ENCODE measurements around the gene CLDN1.

Gene CLDN1

GRCh38 chr3:190303884-190304283 is 18.4 kb downstream of the CLDN1 start:
- Histone ChIP-seq H3K9me3 (no peaks in the 10 kb centered on the region), H3K27me3 (no peaks in the 10 kb centered on the region), H3K27ac (no peak overlapping the region), H3K36me3 (no peaks in the 10 kb centered on the region), H3K4me3 (no peak overlapping the region), H3K4me1 (no peaks in the 10 kb centered on the region)
- no peak for TF ChIP-seq CTCF (IDR thresholded peaks at IDR 0.05)
- intact Hi-C loops (cut with DNase I; ENCODE audit: low total_unique reads), result no loop called here
- DNase-seq, result no peak

GRCh38 chr3:190302212-190302867 is 19.9 kb downstream of the CLDN1 start:
- Histone ChIP-seq H3K27me3 (no peaks in the 10 kb centered on the region), H3K4me1 (no peaks in the 10 kb centered on the region), H3K9me3 (no peaks in the 10 kb centered on the region), H3K4me3 (no peak overlapping the region), H3K36me3 (no peaks in the 10 kb centered on the region), H3K27ac (no peak overlapping the region)
- no peak for TF ChIP-seq CTCF (IDR thresholded peaks at IDR 0.05)
- intact Hi-C loops (cut with DNase I; ENCODE audit: low total_unique reads), result no loop called here
- DNase-seq, result no peak

- H3K36me3 ChIP-seq, result no peaks in the 10 kb centered on the region
- H3K27me3 ChIP-seq, result no peaks in the 10 kb centered on the region
- DNase-seq, result no peak
- no peaks in the 10 kb centered on the region for H3K9me3 ChIP-seq
- TF ChIP-seq CTCF (IDR thresholded peaks at IDR 0.05), result no peak
- intact Hi-C loops (cut with DNase I; ENCODE audit: low total_unique reads), result no loop called here
- no peak overlapping the region for H3K27ac ChIP-seq
- H3K4me3 ChIP-seq, result no peak overlapping the region
- no peaks in the 10 kb centered on the region for H3K4me1 ChIP-seq
These were observed 20.7 kb downstream of the CLDN1 start for GRCh38 chr3:190301591-190301990.

GRCh38 chr3:190299969-190300368 is 22.3 kb downstream of the CLDN1 start:
- TF ChIP-seq CTCF (IDR thresholded peaks at IDR 0.05), result no peak
- Histone ChIP-seq H3K27ac (no peak overlapping the region), H3K4me3 (no peak overlapping the region), H3K36me3 (no peaks in the 10 kb centered on the region), H3K27me3 (no peaks in the 10 kb centered on the region), H3K9me3 (no peaks in the 10 kb centered on the region), H3K4me1 (no peaks in the 10 kb centered on the region)
- intact Hi-C loops (cut with DNase I; ENCODE audit: low total_unique reads), result no loop called here
- DNase-seq, result no peak

GRCh38 chr3:190294030-190294429 is 28.2 kb downstream of the CLDN1 start:
- intact Hi-C loops (cut with DNase I; ENCODE audit: low total_unique reads), result no loop called here
- Histone ChIP-seq H3K9me3 (no peaks in the 10 kb centered on the region), H3K36me3 (no peaks in the 10 kb centered on the region), H3K4me3 (no peak overlapping the region), H3K4me1 (no peaks in the 10 kb centered on the region), H3K27ac (no peak overlapping the region), H3K27me3 (no peaks in the 10 kb centered on the region)
- DNase-seq, result no peak
- TF ChIP-seq CTCF (IDR thresholded peaks at IDR 0.05), result no peak

GRCh38 chr3:190293621-190294020 is 28.6 kb downstream of the CLDN1 start:
- Histone ChIP-seq H3K27me3 (no peaks in the 10 kb centered on the region), H3K36me3 (no peaks in the 10 kb centered on the region), H3K9me3 (no peaks in the 10 kb centered on the region), H3K4me3 (no peak overlapping the region), H3K4me1 (no peaks in the 10 kb centered on the region), H3K27ac (no peak overlapping the region)
- no peak for DNase-seq
- intact Hi-C loops (cut with DNase I; ENCODE audit: low total_unique reads), result no loop called here
- TF ChIP-seq CTCF (IDR thresholded peaks at IDR 0.05), result no peak

All from tibial artery (tissue), 4 donors.